Fibroblast of lung (primary cell): ENCODE data around the gene CDC34.

Source experiments
- EZH2 ChIP-seq: IDR thresholded peaks from 2 replicates; pipeline ENCODE4 v1.5.1; 2012; ENCODE audit warnings: low read length, control low read depth, mild to moderate bottlenecking; ENCODE audit errors: missing control alignments
- TF ChIP-seq, protein P1 (sequence below), 2 donors: IDR thresholded peaks in 1 of 2; conservative IDR thresholded peaks in 1 of 2; 1 replicate in 1 of 2; 2 replicates in 1 of 2; pipeline ENCODE4 v1.5.1; 2011 to 2012; ENCODE audit warnings: low read length in 2 of 2, control low read depth in 1 of 2, inconsistent platforms in 1 of 2, low read depth in 1 of 2, mild to moderate bottlenecking in 1 of 2

DNA sequence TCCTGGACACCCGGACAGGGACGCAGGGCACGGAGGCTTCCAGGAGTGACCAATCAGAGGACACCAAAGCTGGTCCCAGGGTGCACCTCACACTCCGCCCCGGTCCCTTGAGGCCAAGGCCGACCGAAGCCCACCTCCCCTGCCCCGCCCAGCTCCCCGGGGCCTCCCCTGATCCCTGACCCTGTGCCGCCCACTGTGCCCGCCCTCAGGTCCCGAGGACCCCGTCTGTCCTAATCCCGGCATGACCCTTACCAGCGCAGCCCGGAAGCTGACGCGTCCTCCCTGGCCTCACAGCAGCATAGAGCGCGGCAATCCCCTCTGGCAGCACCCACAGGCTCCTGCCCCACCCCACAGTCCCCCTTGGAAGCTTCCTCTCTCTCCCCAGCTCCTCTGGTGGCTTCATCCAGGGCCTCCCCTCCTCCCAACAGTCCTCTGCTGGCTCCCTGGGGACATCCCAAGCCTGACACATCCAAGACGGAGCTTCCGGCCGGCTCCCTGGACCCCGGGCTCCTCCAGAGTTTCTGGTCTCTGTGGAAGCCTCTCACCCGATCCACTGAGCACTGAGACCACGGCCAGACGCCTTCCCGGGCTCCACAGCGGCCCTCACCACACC, 7.4 kb upstream of the CDC34 start:
- TF ChIP-seq, protein P1, sequence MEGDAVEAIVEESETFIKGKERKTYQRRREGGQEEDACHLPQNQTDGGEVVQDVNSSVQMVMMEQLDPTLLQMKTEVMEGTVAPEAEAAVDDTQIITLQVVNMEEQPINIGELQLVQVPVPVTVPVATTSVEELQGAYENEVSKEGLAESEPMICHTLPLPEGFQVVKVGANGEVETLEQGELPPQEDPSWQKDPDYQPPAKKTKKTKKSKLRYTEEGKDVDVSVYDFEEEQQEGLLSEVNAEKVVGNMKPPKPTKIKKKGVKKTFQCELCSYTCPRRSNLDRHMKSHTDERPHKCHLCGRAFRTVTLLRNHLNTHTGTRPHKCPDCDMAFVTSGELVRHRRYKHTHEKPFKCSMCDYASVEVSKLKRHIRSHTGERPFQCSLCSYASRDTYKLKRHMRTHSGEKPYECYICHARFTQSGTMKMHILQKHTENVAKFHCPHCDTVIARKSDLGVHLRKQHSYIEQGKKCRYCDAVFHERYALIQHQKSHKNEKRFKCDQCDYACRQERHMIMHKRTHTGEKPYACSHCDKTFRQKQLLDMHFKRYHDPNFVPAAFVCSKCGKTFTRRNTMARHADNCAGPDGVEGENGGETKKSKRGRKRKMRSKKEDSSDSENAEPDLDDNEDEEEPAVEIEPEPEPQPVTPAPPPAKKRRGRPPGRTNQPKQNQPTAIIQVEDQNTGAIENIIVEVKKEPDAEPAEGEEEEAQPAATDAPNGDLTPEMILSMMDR (conservative IDR thresholded peaks at IDR 0.05 in 1 of 2, IDR thresholded peaks at IDR 0.05 in 1 of 2; ENCODE audit: low read depth in 1 of 2, low read length in 2 of 2), result no peak
- TF ChIP-seq EZH2, result no peak
